Progenitor cell of endocrine pancreas (in vitro differentiated cells): ENCODE results near the gene RHBG. TPM values are rescaled to one million over a fixed set of nuclear protein-coding genes. Genes with fewer than 3 reads are reported as not detected.
"Not testable (repeated sequence)": the region's sequence is repeated elsewhere in the genome, so short reads cannot be mapped to it uniquely, and the experiment has no call there.

Experiments used
- DNase-seq: peaks from one replicate; pipeline ENCODE4 v3.0.0; 2021; ENCODE audit warnings: low spot score; ENCODE audit not compliant: unreplicated experiment
- H3K27ac Mint-ChIP-seq: 2 replicates; pipeline ENCODE4 v1.8.0; 2021; ENCODE audit warnings: mild to moderate bottlenecking, moderate library complexity, mixed read lengths
- H3K27me3 Mint-ChIP-seq: 2 replicates; pipeline ENCODE4 v1.8.0; 2021; ENCODE audit warnings: mixed read lengths
- H3K36me3 Mint-ChIP-seq: 2 replicates; pipeline ENCODE4 v1.8.0; 2022; ENCODE audit warnings: mixed read lengths; ENCODE audit not compliant: insufficient read depth
- H3K4me1 Mint-ChIP-seq: 2 replicates; pipeline ENCODE4 v1.8.0; 2021; ENCODE audit warnings: low read depth, mixed read lengths
- H3K4me3 Mint-ChIP-seq: 2 replicates; pipeline ENCODE4 v1.8.0; 2021; ENCODE audit warnings: low read depth, mild to moderate bottlenecking, moderate library complexity, mixed read lengths
- H3K9me3 Mint-ChIP-seq: 2 replicates; pipeline ENCODE4 v1.8.0; 2021; ENCODE audit warnings: low read depth, mixed read lengths
- total RNA-seq: library from RNA; stranded (reverse); gene quantifications from 2 replicates; pipeline ENCODE4 v1.2.1, GENCODE V29; 2021
- TF ChIP-seq, protein P1 (sequence below): fragments of 200-600 bp; sonication (generic); IDR thresholded peaks from one replicate; pipeline ENCODE4 v1.5.0; 2021; ENCODE audit warnings: antibody characterized with exemption, mild to moderate bottlenecking; ENCODE audit not compliant: unreplicated experiment

Gene RHBG
- total RNA-seq, 1 donor from 2014 or later, result 0.36 TPM

DNA sequence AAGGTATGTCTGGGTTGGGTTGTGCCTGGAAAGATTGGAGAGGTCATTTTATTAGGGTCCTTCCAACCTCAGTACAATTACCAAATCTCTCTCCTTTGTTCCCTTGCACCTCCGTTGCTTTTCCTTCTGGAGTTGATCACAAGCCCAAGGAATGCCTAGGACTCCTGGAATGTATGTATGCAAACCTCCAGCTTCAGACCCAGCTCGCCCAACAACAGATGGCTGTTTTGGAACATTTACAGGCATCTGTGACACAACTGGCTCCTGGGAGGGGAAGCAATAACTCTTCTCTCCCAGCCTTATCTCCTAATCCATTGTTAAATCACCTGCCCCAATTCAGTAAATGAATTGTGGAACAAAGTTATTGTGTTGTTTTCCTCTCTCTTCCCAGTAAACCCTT is 22.4 kb upstream of the RHBG start:
- Mint-ChIP-seq H3K27me3 (peaks cover 2% of the 10 kb centered on the region), H3K9me3 (no peaks in the 10 kb centered on the region), H3K27ac (no peak overlapping the region), H3K4me1 (peaks cover 13% of the 10 kb centered on the region), H3K36me3 (no peaks in the 10 kb centered on the region), H3K4me3 (no peak overlapping the region)
- no peak for DNase-seq
- TF ChIP-seq, protein P1, sequence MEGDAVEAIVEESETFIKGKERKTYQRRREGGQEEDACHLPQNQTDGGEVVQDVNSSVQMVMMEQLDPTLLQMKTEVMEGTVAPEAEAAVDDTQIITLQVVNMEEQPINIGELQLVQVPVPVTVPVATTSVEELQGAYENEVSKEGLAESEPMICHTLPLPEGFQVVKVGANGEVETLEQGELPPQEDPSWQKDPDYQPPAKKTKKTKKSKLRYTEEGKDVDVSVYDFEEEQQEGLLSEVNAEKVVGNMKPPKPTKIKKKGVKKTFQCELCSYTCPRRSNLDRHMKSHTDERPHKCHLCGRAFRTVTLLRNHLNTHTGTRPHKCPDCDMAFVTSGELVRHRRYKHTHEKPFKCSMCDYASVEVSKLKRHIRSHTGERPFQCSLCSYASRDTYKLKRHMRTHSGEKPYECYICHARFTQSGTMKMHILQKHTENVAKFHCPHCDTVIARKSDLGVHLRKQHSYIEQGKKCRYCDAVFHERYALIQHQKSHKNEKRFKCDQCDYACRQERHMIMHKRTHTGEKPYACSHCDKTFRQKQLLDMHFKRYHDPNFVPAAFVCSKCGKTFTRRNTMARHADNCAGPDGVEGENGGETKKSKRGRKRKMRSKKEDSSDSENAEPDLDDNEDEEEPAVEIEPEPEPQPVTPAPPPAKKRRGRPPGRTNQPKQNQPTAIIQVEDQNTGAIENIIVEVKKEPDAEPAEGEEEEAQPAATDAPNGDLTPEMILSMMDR, result no peak

DNA sequence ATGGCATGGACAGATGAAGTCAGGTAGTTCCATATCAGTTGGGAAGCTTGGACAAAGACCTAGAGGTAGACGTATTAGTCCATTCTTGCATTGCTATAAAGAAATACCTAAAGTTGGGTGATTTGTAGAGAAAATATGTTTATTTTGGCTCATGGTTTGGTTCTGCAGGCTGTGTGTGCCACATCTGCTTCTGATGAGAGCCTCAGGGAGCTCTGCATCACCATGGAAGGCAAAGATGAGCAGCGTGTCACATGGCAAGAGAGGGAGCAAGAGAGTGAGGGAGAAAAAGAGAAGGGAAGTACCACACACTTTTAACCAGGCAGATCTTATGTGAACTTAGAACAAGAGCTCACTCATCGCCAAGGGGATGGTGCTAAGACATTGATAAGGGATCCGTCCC is 21.7 kb upstream of the RHBG start:
- Mint-ChIP-seq H3K27ac (no peak overlapping the region), H3K4me3 (no peak overlapping the region), H3K9me3 (no peaks in the 10 kb centered on the region), H3K4me1 (peaks cover 13% of the 10 kb centered on the region), H3K27me3 (peaks cover 2% of the 10 kb centered on the region), H3K36me3 (no peaks in the 10 kb centered on the region)
- DNase-seq, result no peak
- TF ChIP-seq, protein P1, result no peak

DNA sequence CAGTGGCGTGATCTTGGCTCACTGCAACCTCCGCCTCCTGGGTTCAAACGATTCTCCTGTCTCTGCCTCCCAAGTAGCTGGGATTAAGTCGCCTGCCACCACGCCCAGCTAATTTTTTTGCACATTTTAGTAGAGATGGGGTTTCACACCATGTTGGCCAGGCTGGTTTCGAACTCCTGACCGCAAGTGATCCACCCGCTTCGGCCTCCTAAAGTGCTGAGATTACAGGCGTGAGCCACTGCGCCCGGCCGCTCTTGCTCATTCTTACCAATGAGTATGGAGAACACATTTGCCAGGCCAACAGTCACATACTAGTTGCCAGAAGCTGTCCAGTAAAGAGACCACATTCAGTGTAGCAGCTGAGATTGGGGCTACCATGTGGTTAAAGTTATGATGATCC is 16.5 kb upstream of the RHBG start:
- DNase-seq, H3K4me1 Mint-ChIP-seq, H3K4me3 Mint-ChIP-seq, H3K27ac Mint-ChIP-seq, H3K36me3 Mint-ChIP-seq, H3K9me3 Mint-ChIP-seq: not testable (repeated sequence)
- H3K27me3 Mint-ChIP-seq, result peaks cover 18% of the 10 kb centered on the region

DNA sequence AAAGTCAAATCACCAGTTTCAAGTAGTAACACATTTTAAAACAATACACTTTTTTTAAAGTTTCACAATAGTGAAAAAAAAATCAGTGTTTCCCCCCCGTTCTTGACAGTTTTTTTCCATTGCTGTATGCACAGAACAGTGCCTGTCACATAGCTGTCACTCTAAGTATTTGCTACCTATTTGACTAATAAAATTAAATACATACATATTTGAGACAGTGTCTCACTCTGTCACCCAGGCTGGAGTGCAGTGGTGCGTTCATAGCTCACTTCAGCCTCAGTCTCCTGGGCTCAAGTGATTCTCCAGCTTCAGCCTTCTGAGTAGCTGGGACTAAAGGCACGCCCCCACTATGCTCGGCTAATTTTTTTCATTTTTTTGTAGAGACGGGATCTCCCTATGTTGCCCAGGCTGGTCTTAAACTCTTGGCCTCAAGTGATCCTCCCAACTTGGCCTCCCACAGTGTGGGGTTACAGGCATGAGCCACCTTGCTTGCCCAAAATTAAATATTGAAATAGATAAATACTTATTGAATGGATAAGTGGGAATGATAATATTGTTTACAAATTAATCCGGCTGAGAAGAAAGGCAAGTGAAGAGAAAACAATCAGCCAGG is 12.6 kb upstream of the RHBG start:
- Mint-ChIP-seq H3K9me3 (no peaks in the 10 kb centered on the region), H3K36me3 (no peaks in the 10 kb centered on the region), H3K4me1 (peaks cover 2% of the 10 kb centered on the region), H3K27me3 (peaks cover 34% of the 10 kb centered on the region), H3K27ac (no peak overlapping the region), H3K4me3 (no peak overlapping the region)
- DNase-seq, result no peak
- TF ChIP-seq, protein P1, result no peak

DNA sequence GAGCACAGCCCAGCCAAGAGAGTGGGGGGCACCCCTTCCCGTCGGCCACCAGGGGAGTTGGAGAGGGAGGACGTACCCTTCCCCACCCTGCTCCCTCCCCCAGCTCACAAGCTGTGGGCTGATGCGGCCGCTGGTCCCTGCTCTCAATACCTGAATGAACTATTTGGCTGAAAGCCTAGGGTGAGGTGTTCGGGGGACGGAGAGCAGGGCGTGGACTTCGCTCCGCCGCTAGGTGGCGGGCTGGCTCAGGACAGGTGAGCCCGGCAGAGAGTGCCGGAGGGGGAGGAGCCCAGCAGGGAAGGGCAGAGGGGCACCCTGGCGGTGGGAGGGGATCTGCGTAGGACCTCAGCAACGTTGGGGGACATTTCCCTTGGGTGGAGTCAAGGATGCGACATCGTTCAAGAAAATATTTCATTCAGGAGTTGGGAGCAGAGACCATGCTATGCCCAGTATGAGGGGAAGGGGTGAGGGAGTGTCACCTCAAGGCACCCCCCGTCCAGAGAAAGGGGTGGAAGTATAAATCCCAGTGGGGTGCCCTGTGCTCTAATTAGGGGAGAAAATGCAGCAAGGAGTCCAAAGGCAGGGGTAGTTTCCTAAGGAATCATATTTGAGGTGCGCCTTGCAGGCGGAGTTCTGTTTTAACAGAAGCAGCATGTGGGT is 12.0 kb upstream of the RHBG start:
- H3K9me3 Mint-ChIP-seq, result no peaks in the 10 kb centered on the region
- DNase-seq, result peak; percentile 76
- peaks cover 34% of the 10 kb centered on the region for H3K27me3 Mint-ChIP-seq
- peaks cover 2% of the 10 kb centered on the region for H3K4me1 Mint-ChIP-seq
- no peak overlapping the region for H3K4me3 Mint-ChIP-seq
- TF ChIP-seq, protein P1, result peak; percentile 97
- H3K36me3 Mint-ChIP-seq, result no peaks in the 10 kb centered on the region
- peak overlapping the region; percentile 54 for H3K27ac Mint-ChIP-seq

DNA sequence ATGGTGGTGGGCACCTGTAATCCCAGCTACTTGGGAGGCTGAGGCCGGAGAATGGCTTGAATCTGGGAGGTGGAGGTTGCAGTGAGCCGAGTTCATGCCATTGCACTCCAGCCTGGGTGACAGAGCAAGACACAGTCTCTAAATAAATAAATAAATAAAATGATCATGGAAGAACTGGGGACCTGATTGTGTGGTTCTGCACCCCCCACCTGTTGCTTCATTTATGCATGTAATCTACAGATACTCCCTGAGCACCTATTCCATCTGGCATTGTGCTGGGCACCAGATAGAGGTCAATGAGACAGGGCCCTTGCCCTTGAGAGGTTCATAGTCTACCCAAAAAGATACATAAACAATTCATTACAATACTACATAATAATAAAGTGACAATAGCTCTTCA is 11.0 kb upstream of the RHBG start:
- DNase-seq, result no peak
- H3K36me3 Mint-ChIP-seq, result no peaks in the 10 kb centered on the region
- H3K4me1 Mint-ChIP-seq, result peaks cover 2% of the 10 kb centered on the region
- no peaks in the 10 kb centered on the region for H3K9me3 Mint-ChIP-seq
- peaks cover 34% of the 10 kb centered on the region for H3K27me3 Mint-ChIP-seq
- H3K27ac Mint-ChIP-seq, result no peak overlapping the region
- H3K4me3 Mint-ChIP-seq, result no peak overlapping the region
- TF ChIP-seq, protein P1, result no peak
